ENCODE data around the gene COL4A2.

GRCh38 chr13:110294622-110295021, 12.5 kb upstream of the COL4A2 start:
- TF ChIP-seq, protein P1, sequence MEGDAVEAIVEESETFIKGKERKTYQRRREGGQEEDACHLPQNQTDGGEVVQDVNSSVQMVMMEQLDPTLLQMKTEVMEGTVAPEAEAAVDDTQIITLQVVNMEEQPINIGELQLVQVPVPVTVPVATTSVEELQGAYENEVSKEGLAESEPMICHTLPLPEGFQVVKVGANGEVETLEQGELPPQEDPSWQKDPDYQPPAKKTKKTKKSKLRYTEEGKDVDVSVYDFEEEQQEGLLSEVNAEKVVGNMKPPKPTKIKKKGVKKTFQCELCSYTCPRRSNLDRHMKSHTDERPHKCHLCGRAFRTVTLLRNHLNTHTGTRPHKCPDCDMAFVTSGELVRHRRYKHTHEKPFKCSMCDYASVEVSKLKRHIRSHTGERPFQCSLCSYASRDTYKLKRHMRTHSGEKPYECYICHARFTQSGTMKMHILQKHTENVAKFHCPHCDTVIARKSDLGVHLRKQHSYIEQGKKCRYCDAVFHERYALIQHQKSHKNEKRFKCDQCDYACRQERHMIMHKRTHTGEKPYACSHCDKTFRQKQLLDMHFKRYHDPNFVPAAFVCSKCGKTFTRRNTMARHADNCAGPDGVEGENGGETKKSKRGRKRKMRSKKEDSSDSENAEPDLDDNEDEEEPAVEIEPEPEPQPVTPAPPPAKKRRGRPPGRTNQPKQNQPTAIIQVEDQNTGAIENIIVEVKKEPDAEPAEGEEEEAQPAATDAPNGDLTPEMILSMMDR (IDR thresholded peaks at IDR 0.05; ENCODE audit: low read depth, low read length, missing input control) = no peak
- TF ChIP-seq, protein P2, sequence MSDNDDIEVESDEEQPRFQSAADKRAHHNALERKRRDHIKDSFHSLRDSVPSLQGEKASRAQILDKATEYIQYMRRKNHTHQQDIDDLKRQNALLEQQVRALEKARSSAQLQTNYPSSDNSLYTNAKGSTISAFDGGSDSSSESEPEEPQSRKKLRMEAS (IDR thresholded peaks at IDR 0.05) = no peak
- TF ChIP-seq, protein P3, sequence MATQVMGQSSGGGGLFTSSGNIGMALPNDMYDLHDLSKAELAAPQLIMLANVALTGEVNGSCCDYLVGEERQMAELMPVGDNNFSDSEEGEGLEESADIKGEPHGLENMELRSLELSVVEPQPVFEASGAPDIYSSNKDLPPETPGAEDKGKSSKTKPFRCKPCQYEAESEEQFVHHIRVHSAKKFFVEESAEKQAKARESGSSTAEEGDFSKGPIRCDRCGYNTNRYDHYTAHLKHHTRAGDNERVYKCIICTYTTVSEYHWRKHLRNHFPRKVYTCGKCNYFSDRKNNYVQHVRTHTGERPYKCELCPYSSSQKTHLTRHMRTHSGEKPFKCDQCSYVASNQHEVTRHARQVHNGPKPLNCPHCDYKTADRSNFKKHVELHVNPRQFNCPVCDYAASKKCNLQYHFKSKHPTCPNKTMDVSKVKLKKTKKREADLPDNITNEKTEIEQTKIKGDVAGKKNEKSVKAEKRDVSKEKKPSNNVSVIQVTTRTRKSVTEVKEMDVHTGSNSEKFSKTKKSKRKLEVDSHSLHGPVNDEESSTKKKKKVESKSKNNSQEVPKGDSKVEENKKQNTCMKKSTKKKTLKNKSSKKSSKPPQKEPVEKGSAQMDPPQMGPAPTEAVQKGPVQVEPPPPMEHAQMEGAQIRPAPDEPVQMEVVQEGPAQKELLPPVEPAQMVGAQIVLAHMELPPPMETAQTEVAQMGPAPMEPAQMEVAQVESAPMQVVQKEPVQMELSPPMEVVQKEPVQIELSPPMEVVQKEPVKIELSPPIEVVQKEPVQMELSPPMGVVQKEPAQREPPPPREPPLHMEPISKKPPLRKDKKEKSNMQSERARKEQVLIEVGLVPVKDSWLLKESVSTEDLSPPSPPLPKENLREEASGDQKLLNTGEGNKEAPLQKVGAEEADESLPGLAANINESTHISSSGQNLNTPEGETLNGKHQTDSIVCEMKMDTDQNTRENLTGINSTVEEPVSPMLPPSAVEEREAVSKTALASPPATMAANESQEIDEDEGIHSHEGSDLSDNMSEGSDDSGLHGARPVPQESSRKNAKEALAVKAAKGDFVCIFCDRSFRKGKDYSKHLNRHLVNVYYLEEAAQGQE (IDR thresholded peaks at IDR 0.05) = no peak
- no peak for TF ChIP-seq RXRA (IDR thresholded peaks at IDR 0.05)
- no peak for TF ChIP-seq TAF1 (conservative IDR thresholded peaks at IDR 0.05)
- TF ChIP-seq, protein P4, sequence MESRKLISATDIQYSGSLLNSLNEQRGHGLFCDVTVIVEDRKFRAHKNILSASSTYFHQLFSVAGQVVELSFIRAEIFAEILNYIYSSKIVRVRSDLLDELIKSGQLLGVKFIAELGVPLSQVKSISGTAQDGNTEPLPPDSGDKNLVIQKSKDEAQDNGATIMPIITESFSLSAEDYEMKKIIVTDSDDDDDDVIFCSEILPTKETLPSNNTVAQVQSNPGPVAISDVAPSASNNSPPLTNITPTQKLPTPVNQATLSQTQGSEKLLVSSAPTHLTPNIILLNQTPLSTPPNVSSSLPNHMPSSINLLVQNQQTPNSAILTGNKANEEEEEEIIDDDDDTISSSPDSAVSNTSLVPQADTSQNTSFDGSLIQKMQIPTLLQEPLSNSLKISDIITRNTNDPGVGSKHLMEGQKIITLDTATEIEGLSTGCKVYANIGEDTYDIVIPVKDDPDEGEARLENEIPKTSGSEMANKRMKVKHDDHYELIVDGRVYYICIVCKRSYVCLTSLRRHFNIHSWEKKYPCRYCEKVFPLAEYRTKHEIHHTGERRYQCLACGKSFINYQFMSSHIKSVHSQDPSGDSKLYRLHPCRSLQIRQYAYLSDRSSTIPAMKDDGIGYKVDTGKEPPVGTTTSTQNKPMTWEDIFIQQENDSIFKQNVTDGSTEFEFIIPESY (IDR thresholded peaks at IDR 0.05) = no peak
- no peak for TF ChIP-seq RAD21 (IDR thresholded peaks at IDR 0.05)
- no peak for TF ChIP-seq SP1 (IDR thresholded peaks at IDR 0.05)
- no peak for TF ChIP-seq GABPA (IDR thresholded peaks at IDR 0.05 in 1 of 2, conservative IDR thresholded peaks at IDR 0.05 in 1 of 2)
- TF ChIP-seq NR2F2 (IDR thresholded peaks at IDR 0.05) = no peak
- no peak for TF ChIP-seq FOXA1 (IDR thresholded peaks at IDR 0.05)
- TF ChIP-seq YY1 (IDR thresholded peaks at IDR 0.05) = no peak
- no peak for TF ChIP-seq JUND (IDR thresholded peaks at IDR 0.05)

Measured in liver (tissue), 3 donors.